Measurements from ENCODE around the gene SYNPO2L. TPM values are rescaled to one million over a fixed set of nuclear protein-coding genes. Genes with fewer than 3 reads are reported as not detected.
"Not testable (repeated sequence)": the region's sequence is repeated elsewhere in the genome, so short reads cannot be mapped to it uniquely, and the experiment has no call there.

SYNPO2L gene
- total RNA-seq (under 1 TPM in 1 of 6 donors, not detected in 5; 0.31 TPM), polyA plus RNA-seq (under 1 TPM; 0.02 to 0.04 TPM)

GRCh38 chr10:73655990-73656298, at the start of gene SYNPO2L:
SYNPO2L (minus strand) TSS chr10:73656029; CDS start chr10:73655922, 107 bp downstream.
- Histone ChIP-seq H3K36me3 (no peaks in the 10 kb centered on the region), H3K4me1 (no peaks in the 10 kb centered on the region), H3K9me3 (no peaks in the 10 kb centered on the region), H3K27me3 (no peaks in the 10 kb centered on the region), H3K4me3 (no peak within 1 kb of the TSS), H3K27ac (no peak within 1 kb of the TSS)
- DNase-seq: no peak
- WGBS, 2 donors: 70 to 85% methylated on average over 5 of the region's 5 CpGs
- no peak for ATAC-seq
- no peak for FAIRE-seq
- intact Hi-C loops (cut with DNase I): no loop called here
- TF ChIP-seq, protein P1, sequence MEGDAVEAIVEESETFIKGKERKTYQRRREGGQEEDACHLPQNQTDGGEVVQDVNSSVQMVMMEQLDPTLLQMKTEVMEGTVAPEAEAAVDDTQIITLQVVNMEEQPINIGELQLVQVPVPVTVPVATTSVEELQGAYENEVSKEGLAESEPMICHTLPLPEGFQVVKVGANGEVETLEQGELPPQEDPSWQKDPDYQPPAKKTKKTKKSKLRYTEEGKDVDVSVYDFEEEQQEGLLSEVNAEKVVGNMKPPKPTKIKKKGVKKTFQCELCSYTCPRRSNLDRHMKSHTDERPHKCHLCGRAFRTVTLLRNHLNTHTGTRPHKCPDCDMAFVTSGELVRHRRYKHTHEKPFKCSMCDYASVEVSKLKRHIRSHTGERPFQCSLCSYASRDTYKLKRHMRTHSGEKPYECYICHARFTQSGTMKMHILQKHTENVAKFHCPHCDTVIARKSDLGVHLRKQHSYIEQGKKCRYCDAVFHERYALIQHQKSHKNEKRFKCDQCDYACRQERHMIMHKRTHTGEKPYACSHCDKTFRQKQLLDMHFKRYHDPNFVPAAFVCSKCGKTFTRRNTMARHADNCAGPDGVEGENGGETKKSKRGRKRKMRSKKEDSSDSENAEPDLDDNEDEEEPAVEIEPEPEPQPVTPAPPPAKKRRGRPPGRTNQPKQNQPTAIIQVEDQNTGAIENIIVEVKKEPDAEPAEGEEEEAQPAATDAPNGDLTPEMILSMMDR (IDR thresholded peaks at IDR 0.05): no peak

DNA sequence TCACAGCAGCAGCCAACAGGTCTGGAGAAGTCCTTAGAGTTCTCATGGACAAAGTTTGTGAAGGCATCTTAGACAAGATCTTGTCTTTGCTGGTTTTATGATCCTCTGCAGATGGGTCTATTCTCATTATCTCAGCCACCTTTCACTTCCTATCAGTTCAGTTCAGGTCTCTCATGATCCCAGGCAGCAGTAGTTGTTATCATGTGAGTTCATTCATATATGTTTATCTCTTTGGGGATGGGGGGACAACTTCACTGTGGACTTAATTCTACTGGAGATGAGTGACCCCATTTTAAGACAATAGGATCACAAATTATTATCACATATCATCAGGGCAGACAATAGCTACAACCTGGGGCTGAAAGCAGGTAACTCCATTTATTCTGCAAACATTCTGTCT, 48.1 kb upstream of the SYNPO2L start:
- DNase-seq; FAIRE-seq; H3K4me3 ChIP-seq; H3K27ac ChIP-seq; ATAC-seq; H3K27me3 ChIP-seq; H3K9me3 ChIP-seq; H3K36me3 ChIP-seq; H3K4me1 ChIP-seq; intact Hi-C loops (cut with DNase I): not testable (repeated sequence)

DNA sequence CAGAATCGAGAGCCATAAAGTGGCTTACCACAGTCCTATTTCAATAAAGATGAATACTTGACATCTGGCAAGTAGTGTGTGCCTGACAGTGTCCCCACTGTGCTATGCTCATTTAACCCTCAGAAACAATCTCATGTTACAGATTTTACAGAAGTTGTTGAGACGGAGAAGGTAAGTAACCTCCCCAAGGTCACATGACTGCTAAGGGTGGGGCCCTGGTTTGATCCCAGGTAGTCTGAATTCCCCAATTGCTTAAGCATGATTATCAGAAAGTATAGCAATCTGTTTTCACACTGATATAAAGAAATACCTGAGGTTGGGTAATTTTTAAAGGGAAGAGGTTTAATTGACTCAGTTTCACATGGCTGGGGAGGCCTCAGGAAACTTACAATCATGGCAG, 43.0 kb upstream of the SYNPO2L start:
- H3K36me3 ChIP-seq; FAIRE-seq; intact Hi-C loops (cut with DNase I); ATAC-seq; DNase-seq; H3K27me3 ChIP-seq; H3K9me3 ChIP-seq; H3K27ac ChIP-seq; H3K4me1 ChIP-seq; H3K4me3 ChIP-seq: not testable (repeated sequence)
- 87 to 93% methylated on average over 2 of the region's 2 CpGs for WGBS, 2 donors

- ATAC-seq; H3K4me1 ChIP-seq; H3K27ac ChIP-seq; H3K4me3 ChIP-seq; H3K27me3 ChIP-seq; intact Hi-C loops (cut with DNase I); FAIRE-seq; H3K9me3 ChIP-seq; H3K36me3 ChIP-seq: not testable (repeated sequence)
- peak in 1 of 6 donors; percentile 40 for DNase-seq
- WGBS, 2 donors: 96 to 98% methylated on average over 15 to 16 of the region's 16 CpGs
These were observed 41.9 kb upstream of the SYNPO2L start, which contains the start of gene AGAP5 for GRCh38 chr10:73697675-73698159. AGAP5 (minus strand) TSS chr10:73698109; CDS start chr10:73697755, 354 bp downstream.

DNA sequence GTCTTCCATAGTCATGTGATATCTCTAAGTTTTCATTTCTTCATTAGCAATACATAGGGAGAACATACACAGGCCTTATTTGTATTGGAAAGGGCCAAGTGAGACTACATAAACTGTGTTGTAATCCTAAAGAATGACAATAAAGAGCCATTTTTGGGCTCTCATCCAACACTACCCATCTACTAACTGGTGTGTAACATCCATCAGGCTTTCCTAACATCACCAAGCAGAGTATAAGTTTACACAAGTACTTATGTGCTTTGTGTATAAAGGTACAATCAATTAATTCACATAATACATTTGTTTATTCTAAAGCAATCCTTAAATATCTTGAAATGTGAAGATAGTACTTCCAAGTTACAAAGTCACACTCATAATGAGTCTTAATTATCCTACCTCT, 39.5 kb upstream of the SYNPO2L start:
- intact Hi-C loops (cut with DNase I); H3K4me3 ChIP-seq; H3K27me3 ChIP-seq; DNase-seq; H3K36me3 ChIP-seq; H3K4me1 ChIP-seq; ATAC-seq; H3K9me3 ChIP-seq; H3K27ac ChIP-seq; FAIRE-seq: not testable (repeated sequence)

DNA sequence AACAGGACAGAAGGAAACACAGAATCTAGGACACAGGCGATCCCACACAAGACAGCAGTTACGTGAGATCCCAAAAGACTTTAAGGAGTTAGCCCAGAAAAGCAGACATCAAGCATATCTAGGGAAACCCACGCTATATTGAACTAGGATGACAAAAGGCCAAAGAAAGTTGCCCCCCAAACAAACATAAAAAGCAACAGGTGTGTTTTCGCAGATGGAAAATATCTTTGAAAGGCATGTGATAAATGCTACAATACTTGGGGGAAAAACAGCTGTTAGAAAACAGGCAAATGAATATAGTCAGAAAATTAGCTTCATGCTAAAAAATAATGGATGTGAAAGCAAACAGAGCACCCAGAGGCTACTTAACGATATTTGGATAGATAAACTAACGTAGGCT, 34.9 kb upstream of the SYNPO2L start:
- WGBS, 2 donors: 95 to 96% methylated on average over 6 of the region's 6 CpGs
- intact Hi-C loops (cut with DNase I): not testable (repeated sequence)

GRCh38 chr10:73689596-73689995, 33.8 kb upstream of the SYNPO2L start:
- H3K27ac ChIP-seq; H3K4me3 ChIP-seq; H3K27me3 ChIP-seq; intact Hi-C loops (cut with DNase I); ATAC-seq; FAIRE-seq; H3K9me3 ChIP-seq; H3K4me1 ChIP-seq; DNase-seq; H3K36me3 ChIP-seq: not testable (repeated sequence)
- 97 to 98% methylated on average over 9 to 23 of the region's 28 CpGs for WGBS, 2 donors

More for the DNA sequence above, 34.9 kb upstream of the SYNPO2L start:
- H3K27me3 ChIP-seq, H3K4me3 ChIP-seq, ATAC-seq, H3K9me3 ChIP-seq, H3K36me3 ChIP-seq, H3K27ac ChIP-seq, FAIRE-seq, DNase-seq, H3K4me1 ChIP-seq: not testable (repeated sequence)

- H3K27ac ChIP-seq; H3K4me1 ChIP-seq; FAIRE-seq; H3K4me3 ChIP-seq; H3K9me3 ChIP-seq; DNase-seq; ATAC-seq; H3K27me3 ChIP-seq; intact Hi-C loops (cut with DNase I); H3K36me3 ChIP-seq: not testable (repeated sequence)
- WGBS, 2 donors: 92% methylated on average over 1 of the region's 1 CpG
These were observed 31.8 kb upstream of the SYNPO2L start for GRCh38 chr10:73687641-73688040.

GRCh38 chr10:73674546-73674945, 18.7 kb upstream of the SYNPO2L start:
- ATAC-seq: not testable (repeated sequence)

GRCh38 chr10:73668378-73668777, 12.5 kb upstream of the SYNPO2L start:
- ATAC-seq; DNase-seq; H3K27me3 ChIP-seq; H3K36me3 ChIP-seq; H3K4me3 ChIP-seq; H3K27ac ChIP-seq; FAIRE-seq; H3K9me3 ChIP-seq; intact Hi-C loops (cut with DNase I); H3K4me1 ChIP-seq: not testable (repeated sequence)
- 89 to 99% methylated on average over 2 to 3 of the region's 4 CpGs for WGBS, 2 donors

More at GRCh38 chr10:73674546-73674945, 18.7 kb upstream of the SYNPO2L start:
- H3K9me3 ChIP-seq; H3K4me1 ChIP-seq; H3K27ac ChIP-seq; H3K27me3 ChIP-seq; H3K36me3 ChIP-seq; DNase-seq; intact Hi-C loops (cut with DNase I); H3K4me3 ChIP-seq; FAIRE-seq: not testable (repeated sequence)
- WGBS, 2 donors: 91 to 98% methylated on average over 8 to 15 of the region's 20 CpGs

DNA sequence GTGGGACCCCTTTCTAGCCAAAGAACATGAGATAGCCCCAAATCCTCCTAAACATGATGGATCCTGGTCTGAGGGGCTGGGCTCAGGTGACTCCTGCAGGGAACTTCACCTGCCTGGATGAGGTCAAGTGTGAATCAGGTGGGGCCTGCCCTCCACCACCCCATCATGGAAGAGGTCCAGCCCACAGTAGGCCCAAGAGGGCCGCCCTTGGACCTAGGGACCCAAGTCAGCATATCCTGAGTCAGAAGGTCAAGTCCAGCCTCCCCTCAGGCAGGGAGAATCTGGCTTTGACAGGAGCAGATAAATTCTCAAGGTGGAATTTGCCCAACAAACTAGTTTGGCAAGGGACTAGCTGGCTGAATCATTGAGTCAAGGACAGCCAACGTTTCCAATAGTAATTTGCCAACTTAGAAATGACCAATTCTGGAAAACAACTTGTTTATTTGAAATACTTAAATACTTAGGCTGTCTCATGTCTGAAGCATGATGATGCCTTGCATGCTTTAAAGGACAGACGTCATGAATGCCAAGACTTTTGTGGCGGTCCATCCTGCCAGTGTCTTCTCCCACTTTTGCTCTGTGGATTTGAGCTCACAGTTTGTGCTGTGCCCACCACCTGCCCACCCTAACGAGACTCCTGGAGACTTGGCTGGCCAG, 10.5 kb upstream of the SYNPO2L start:
- H3K4me1 ChIP-seq; H3K9me3 ChIP-seq; H3K4me3 ChIP-seq; ATAC-seq; FAIRE-seq; H3K27me3 ChIP-seq; intact Hi-C loops (cut with DNase I); H3K36me3 ChIP-seq: not testable (repeated sequence)
- peak overlapping the region in 1 of 4 donors; percentile 23 for H3K27ac ChIP-seq
- 23 to 30% methylated on average over 4 of the region's 5 CpGs for WGBS, 2 donors
- peak in 2 of 6 donors; percentile 31 to 38 for DNase-seq
